GM10248 (cell line): ENCODE data around the gene CUX1.

ENCODE experiments used
- CTCF ChIA-PET: fragments of 300-600 bp; sonication (Branson Sonifier 250); formaldehyde crosslinking; extraction: SDS; loops from one replicate; lab custom pipeline; 2021; ENCODE audit warnings: antibody characterized with exemption; lab: Yijun Ruan, JAX
- POLR2A ChIA-PET: fragments of 350-650 bp; sonication (Branson Sonifier 250); formaldehyde crosslinking; extraction: SDS; loops from one replicate; lab custom pipeline; 2020; ENCODE audit warnings: antibody characterized with exemption; lab: Yijun Ruan, JAX
- DNase-seq: peaks from one replicate; pipeline ENCODE4 v3.0.0; 2012; ENCODE audit errors: extremely low spot score
- CTCF ChIP-seq: IDR thresholded peaks from 2 replicates; pipeline ENCODE4 v1.5.1; 2012; ENCODE audit warnings: mild to moderate bottlenecking, low read depth; ENCODE audit errors: extremely low read depth, missing control alignments, control extremely low read depth

The CUX1 gene

DNA sequence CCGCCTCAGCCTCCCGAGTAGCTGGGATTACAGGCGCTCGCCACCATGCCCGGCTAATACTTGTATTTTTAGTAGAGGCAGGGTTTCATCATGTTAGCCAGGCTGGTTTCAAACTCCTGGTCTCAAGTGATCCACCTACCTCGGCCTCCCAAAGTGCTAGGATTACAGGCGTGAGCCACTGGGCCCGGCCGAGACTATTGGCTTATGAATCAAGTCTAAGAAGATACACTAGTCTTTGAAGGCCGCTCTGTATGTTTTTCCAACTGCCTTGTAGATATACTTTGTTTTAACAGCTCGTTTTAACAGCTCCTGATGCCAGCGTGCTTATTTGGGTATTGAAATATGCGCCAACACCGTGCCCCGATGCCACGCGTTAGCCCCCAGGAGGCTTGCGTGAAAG lies 332.8 kb downstream of the CUX1 start:
- ChIA-PET CTCF (interaction anchor here (1.7 kb wide), 1 partner anchor 10 kb away, joined by 6 read pairs; no protein-coding TSS in a partner anchor), POLR2A (no interaction called here)
- DNase-seq, result no peak
- TF ChIP-seq CTCF, result no peak

GRCh38 chr7:102152672-102153598 lies 335.5 kb downstream of the CUX1 start:
- DNase-seq, result no peak
- ChIA-PET POLR2A (no interaction called here), CTCF (interaction anchor here (0.7 to 1.5 kb wide), 5 partner anchors 14 to 550 kb away, joined by 3 to 4 read pairs (median 3); no protein-coding TSS in a partner anchor)
- no peak for TF ChIP-seq CTCF

DNA sequence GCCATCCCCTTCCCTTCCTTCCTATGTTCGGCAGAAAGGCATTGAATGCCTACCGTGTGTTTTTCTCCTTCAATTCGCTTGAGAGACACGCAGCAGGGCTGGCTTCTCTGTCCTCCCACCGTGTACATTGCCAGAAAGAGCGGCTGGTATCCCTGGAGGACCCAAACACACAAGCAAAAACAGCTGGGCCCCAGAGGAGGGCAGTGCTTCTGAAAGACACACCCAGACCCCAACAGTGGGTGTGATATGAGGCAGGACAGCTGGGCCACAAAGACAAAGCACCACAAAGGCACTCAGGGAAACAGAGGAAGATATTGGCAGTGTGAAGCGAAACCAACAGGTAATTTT lies 336.1 kb downstream of the CUX1 start:
- no peak for TF ChIP-seq CTCF
- POLR2A ChIA-PET, result no interaction called here
- CTCF ChIA-PET, result interaction anchor here (0.9 to 1.5 kb wide), 5 partner anchors 12 to 551 kb away, joined by 3 to 4 read pairs (median 3); no protein-coding TSS in a partner anchor
- no peak for DNase-seq

DNA sequence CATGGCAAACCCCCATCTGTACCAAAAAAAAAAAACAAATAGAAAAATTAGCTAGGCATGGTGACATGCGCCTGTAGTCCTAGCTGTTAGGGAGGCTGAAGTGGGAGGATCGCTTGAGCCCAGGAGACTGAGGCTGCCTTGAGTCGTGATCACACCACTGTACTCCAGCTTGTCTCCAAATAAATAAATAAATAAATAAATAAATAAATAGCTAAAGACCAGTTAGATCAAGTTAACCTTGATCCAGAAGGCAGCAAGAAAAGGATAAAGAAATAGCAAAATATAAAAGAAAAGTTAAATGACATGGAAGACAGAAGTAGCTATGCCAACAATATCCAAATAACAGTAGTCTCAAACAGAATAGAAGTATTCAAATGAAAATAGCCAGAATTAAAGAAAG lies 337.0 kb downstream of the CUX1 start:
- no peak for TF ChIP-seq CTCF
- POLR2A ChIA-PET, result no interaction called here
- no peak for DNase-seq
- CTCF ChIA-PET, result interaction anchor here (0.9 to 1.5 kb wide), 6 partner anchors 13 to 552 kb away, joined by 3 to 4 read pairs (median 3); no protein-coding TSS in a partner anchor

- POLR2A ChIA-PET, result no interaction called here
- CTCF ChIA-PET, result no interaction called here
- TF ChIP-seq CTCF, result no peak
- no peak for DNase-seq
Measured at GRCh38 chr7:102155821-102156441, 338.5 kb downstream of the CUX1 start.

- TF ChIP-seq CTCF, result no peak
- ChIA-PET CTCF (no interaction called here), POLR2A (no interaction called here)
- DNase-seq, result no peak
Measured at GRCh38 chr7:102156867-102157266, 339.4 kb downstream of the CUX1 start.
